ENCODE measurements around the gene SMIM43. TPM values are rescaled to one million over a fixed set of nuclear protein-coding genes. Genes with fewer than 3 reads are reported as not detected.

SMIM43 gene
- total and polyA plus RNA-seq, 2 of the 8 experiments (the other 6 are each of a cell fraction or from before 2014, with no cell fraction given) = 0.50 to 0.94 TPM

DNA sequence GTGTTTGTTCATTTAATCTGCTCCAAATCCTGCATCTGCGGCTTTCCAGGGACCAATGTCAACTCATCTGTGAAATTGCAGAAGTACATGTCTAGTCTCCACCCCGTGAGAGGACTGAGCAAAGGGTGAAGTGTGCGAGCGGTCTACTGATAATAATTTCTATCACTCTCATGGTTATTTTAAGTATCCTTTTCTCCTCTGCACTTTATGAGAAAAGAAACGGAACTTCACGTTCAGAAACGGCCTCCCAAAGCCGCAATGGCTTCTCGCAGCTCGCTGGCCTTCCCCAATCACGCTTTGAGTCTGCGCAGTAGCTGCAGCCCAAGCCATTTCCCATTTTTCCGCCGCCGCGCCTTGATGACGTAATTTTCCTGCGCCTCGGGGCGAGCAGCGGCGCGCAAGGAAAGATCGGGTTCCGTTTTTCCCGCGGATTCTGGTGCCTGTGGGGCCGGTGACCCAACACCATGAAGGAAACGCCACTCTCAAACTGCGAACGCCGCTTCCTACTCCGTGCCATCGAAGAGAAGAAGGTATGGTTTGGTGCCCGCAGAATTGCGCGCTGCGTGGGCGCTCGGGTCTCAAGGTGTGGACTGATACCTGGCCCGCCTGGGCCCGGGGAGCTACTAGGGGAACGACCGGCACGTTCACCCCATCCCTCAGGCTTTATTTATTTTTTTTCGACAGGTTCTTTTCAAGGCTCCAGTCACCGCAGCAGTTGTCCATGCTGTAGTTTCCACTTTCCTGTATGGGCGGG, 36.2 kb upstream of the SMIM43 start, which contains the start of gene EXOSC9:
TSS of gene EXOSC9 (plus strand) at position 363 of the 754 bp plus-strand sequence. CDS start at position 465, 102 bp downstream.
- 3% methylated on average over 48 of the region's 48 CpGs; no CpG with 5 or more reads in 1 of the 2 experiments for WGBS, 2 experiments (ENCODE audit: extremely low coverage in 1 of 2, insufficient coverage in 1 of 2, insufficient read length in 1 of 2, insufficient replicate concordance in 2 of 2, low coverage in 1 of 2, low lambda C conversion rate in 2 of 2, missing lambda C conversion rate in 1 of 2)
- no peaks in the 10 kb centered on the region for H4K20me1 ChIP-seq (replicated peaks in 1 of 2; ENCODE audit: control insufficient read depth in 1 of 2, insufficient read depth in 2 of 2, low read length in 2 of 2)
- 0 out of 2 replicates have a peak within 1 kb of the TSS, but pooled peaks have one; percentile 61 for H2AK5ac ChIP-seq (ENCODE audit: low read depth, low read length)
- H4K91ac ChIP-seq (replicated peaks; ENCODE audit: insufficient read length, low read length) = peak within 1 kb of the TSS; percentile 31
- H3K23ac ChIP-seq (ENCODE audit: insufficient read length) = no peak within 1 kb of the TSS
- H2AFZ ChIP-seq (ENCODE audit: low read length) = peak within 1 kb of the TSS; percentile 58; the same call in 1 of the 2 replicates
- peaks cover 14 to 35% (median 25%) of the 10 kb centered on the region in 4 experiments for H3K36me3 ChIP-seq (ENCODE audit: control insufficient read depth in 2 of 4, insufficient read depth in 4 of 4, low read length in 3 of 4)
- peak within 1 kb of the TSS; percentile 46; the same call in 1 of the 2 replicates for H2BK12ac ChIP-seq (ENCODE audit: low read depth, low read length)
- H2BK5ac ChIP-seq (ENCODE audit: low read depth, low read length) = peak within 1 kb of the TSS; percentile 95
- no peaks in the 10 kb centered on the region for H3K9me3 ChIP-seq (ENCODE audit: insufficient read depth in 2 of 2, low read depth in 1 of 2, low read length in 1 of 2)
- H3K4me2 ChIP-seq (ENCODE audit: insufficient read depth in 1 of 2, low read depth in 2 of 2, low read length in 2 of 2) = peak within 1 kb of the TSS; percentile 72 to 82
- peak within 1 kb of the TSS; percentile 93 for H3K18ac ChIP-seq (ENCODE audit: extremely low read depth, low read length)
- FAIRE-seq (peak; percentile 70), DNase-seq (ENCODE audit: low read depth in 1 of 2, low spot score in 2 of 2) (peak; percentile 82 to 99)
- peak within 1 kb of the TSS; percentile 77 for H4K5ac ChIP-seq (ENCODE audit: insufficient read length, low read depth, low read length)
- peak within 1 kb of the TSS; percentile 37 for H3K56ac ChIP-seq (replicated peaks; ENCODE audit: insufficient read length, low read depth, low read length)
- no peak within 1 kb of the TSS for H2BK15ac ChIP-seq (ENCODE audit: low read length)
- H3K4me1 ChIP-seq (replicated peaks in 1 of 4; ENCODE audit: control insufficient read depth in 3 of 4, insufficient read depth in 4 of 4, low read length in 3 of 4) = peaks cover 0 to 6% (median 2%) of the 10 kb centered on the region in 4 experiments; a peak in 4 of 7 replicates
- no peaks in the 10 kb centered on the region for H3K79me1 ChIP-seq (ENCODE audit: low read depth, low read length)
- H3K79me2 ChIP-seq (ENCODE audit: control insufficient read depth in 1 of 2, insufficient read depth in 2 of 2, low read length in 2 of 2) = peaks cover 3 to 21% of the 10 kb centered on the region in 2 experiments; a peak in 2 of 4 replicates
- H3K9ac ChIP-seq (replicated peaks in 1 of 4; ENCODE audit: extremely low read depth in 1 of 4, low read depth in 3 of 4, low read length in 3 of 4) = peak within 1 kb of the TSS; percentile 94 to 98 (median 98)
- peak within 1 kb of the TSS; percentile 98; the same call in 1 of the 2 replicates for H4K8ac ChIP-seq (ENCODE audit: extremely low read depth, insufficient read depth, low read length)
- H3K14ac ChIP-seq (ENCODE audit: insufficient read length) = no peak within 1 kb of the TSS
- peak within 1 kb of the TSS; percentile 40 for H3K4ac ChIP-seq (replicated peaks; ENCODE audit: insufficient read length, low read depth, low read length)
- H3K27ac ChIP-seq (ENCODE audit: low read depth, low read length) = peak within 1 kb of the TSS; percentile 96
- no peaks in the 10 kb centered on the region for H3K27me3 ChIP-seq (replicated peaks in 1 of 4; ENCODE audit: control insufficient read depth in 3 of 4, extremely low read depth in 1 of 4, insufficient read depth in 3 of 4, low read length in 3 of 4)
- POLR2A ChIA-PET (ENCODE audit: partially characterized antibody) = interaction anchor here (0.8 to 14.8 kb wide), 16 partner anchors 8 to 105 kb away, joined by 3 to 246 read pairs (median 4); partner anchors contain the start of genes CCNA2 and SMIM43
- H2BK120ac ChIP-seq (replicated peaks; ENCODE audit: low read depth, low read length) = no peak within 1 kb of the TSS
- peak within 1 kb of the TSS; percentile 73 to 98 (median 94) for H3K4me3 ChIP-seq (ENCODE audit: extremely low read depth in 1 of 4, insufficient read depth in 2 of 4, low read depth in 3 of 4, low read length in 4 of 4)
- no peak within 1 kb of the TSS for H2BK20ac ChIP-seq (ENCODE audit: low read length)
- H3K23me2 ChIP-seq (ENCODE audit: low read depth, low read length) = peaks cover 3% of the 10 kb centered on the region
- CTCF ChIA-PET (ENCODE audit: partially characterized antibody) = no interaction called here
- no peak for TF ChIP-seq RXRA (IDR thresholded peaks at IDR 0.05; ENCODE audit: insufficient read depth, low read depth, low read length)
- no peak; the same call in 1 of the 2 replicates for TF ChIP-seq GTF2F1 (IDR thresholded peaks at IDR 0.05; ENCODE audit: borderline replicate concordance, low read depth, low read length)
- TF ChIP-seq SRF (IDR thresholded peaks at IDR 0.05; ENCODE audit: low read depth, low read length) = peak; percentile 85
- no peak for TF ChIP-seq KDM1A (IDR thresholded peaks at IDR 0.05; ENCODE audit: borderline replicate concordance, low read length)
- TF ChIP-seq SIX5 (IDR thresholded peaks at IDR 0.05; ENCODE audit: low read depth, low read length) = no peak
- TF ChIP-seq FOSL1 (IDR thresholded peaks at IDR 0.05; ENCODE audit: insufficient read depth, low read depth, low read length) = no peak
- peak; percentile 11; the same call in 1 of the 2 replicates for TF ChIP-seq BRCA1 (IDR thresholded peaks at IDR 0.05; ENCODE audit: low read depth, low read length)
- TF ChIP-seq, protein P1, sequence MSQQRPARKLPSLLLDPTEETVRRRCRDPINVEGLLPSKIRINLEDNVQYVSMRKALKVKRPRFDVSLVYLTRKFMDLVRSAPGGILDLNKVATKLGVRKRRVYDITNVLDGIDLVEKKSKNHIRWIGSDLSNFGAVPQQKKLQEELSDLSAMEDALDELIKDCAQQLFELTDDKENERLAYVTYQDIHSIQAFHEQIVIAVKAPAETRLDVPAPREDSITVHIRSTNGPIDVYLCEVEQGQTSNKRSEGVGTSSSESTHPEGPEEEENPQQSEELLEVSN (IDR thresholded peaks at IDR 0.05) = peak; percentile 89
- peak; percentile 52 for TF ChIP-seq NRF1 (IDR thresholded peaks at IDR 0.05; ENCODE audit: low read depth, low read length)
- TF ChIP-seq CHD2 (IDR thresholded peaks at IDR 0.05; ENCODE audit: low read length) = peak; percentile 58; the same call in 1 of the 2 replicates

Data from H1 (cell line).